NCI-H2227 (cell line): ENCODE data around the gene NIPA2.

Experiments
- DNase-seq: peaks from one replicate; lab custom pipeline; 2025; ENCODE audit not compliant: unreplicated experiment; lab: John Stamatoyannopoulos, UW

The NIPA2 gene

GRCh38 chr15:22874966-22875365, 36.5 kb downstream of the NIPA2 start:
- DNase-seq = no peak

DNA sequence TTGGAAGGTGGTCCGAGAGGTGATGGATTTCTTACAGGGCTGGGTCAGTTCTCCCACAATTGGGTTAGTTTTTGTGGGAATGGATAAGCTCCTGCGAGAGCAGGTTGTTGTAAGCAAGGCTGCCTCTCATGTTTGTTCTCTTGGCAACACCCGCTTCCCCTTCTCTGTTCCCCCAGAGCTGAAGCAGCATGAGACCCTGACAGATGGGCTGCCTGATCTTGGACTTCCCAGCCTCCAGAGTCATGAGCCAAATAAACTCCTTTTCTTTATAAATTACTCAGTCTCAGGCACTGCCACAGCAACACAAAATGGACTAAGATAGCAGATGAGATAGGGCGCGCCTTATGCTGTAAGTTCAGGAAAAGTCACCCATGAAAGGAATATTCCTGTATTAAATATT, 38.7 kb downstream of the NIPA2 start:
- DNase-seq = no peak

GRCh38 chr15:22877607-22878006, 39.1 kb downstream of the NIPA2 start:
- DNase-seq = no peak

DNA sequence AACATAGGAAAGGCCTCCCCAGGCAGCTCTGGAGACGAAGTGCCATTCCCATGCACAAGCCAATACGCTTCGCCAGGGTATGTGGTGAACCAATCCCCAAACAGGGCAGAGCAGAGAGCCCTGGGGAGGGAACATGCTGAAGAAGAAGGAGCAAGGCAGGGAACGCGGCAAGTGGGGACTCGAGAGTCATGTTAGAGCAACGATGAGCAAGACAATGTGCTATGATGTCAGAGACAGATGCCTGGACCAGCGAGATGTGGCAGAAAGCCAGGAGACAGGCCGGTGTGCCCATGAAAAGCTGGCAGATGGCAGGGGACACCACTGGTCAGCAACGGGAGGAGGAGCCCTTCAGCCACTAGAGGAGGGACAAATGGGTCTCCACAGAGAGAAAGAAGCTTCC, 39.6 kb downstream of the NIPA2 start:
- no peak for DNase-seq

DNA sequence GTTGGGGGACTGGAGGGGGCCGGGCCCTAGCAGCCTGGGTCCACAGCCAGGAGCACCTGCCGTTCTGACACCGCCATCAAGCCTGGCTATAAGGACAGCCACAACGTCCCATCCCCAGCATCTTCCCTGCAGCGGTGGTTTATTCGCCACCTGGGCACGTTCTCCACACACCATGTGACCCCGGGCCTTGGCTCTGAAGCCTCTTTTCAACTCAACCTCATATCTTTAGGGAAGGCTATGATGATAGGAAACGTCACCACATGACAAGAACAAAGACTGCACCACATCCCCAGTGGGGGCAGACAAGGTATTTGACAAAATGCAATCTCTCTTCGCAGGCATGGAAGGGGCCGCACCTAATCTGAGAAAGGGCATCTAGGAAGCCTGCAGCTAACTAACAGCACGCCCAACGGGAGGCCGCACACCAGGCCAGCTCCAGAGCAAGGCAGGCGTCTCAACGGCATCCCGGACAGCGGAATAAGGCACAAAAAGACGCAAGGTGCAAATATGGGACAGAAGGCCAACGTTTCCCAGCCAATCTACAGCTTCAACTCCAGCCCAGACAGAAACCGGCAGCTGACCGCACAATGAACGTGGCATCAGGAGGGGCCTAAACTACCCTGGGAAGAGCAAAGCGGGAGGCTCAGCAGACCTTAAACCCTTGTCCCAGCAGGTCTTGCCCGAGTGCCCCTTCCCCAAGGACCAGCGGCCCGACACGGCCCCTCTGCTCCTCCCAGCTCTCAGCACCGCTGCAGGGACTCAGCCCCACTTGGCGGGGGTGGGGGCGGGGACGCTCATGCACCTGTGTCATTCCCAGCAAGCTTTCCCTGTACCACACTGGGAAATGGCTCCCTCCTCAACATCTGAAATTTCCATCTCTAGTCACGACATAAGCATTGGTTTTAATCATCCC, 41.9 kb downstream of the NIPA2 start:
- no peak for DNase-seq

DNA sequence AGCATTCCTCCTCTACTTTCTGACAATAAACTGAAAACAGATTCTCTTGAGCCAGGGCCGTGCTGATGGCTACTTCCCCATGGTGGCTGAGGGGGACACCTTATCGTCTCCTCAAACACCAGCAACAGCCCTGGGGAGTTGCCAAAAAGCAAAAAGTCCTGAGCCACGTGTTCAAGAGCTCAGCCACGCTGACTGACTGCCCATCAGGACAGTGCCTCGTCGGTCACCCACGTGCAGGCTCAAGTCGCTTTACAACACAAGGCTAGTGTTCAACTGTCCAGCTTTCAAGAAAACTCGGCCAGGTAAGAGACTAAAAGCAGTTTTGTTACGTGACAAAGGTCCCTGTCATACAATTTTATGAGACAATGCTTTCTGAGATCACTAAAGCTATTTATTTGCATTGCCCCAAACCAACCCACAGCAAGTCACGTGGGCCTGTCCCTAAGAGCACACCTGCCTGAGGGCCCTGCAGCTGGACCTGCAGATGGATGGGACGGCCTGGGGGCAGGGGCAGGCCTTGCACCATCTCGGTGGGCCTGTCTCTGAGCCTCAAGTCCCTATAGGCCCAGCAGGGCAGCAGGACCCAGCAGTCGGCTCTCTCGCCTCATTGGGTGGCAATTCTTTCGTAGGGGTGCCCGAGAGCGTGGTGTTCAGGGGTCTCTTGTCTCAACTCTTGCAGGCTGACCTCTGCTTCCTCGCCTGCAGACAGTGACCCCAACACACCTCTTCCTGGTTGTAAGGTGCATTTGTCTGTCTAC, 42.7 kb downstream of the NIPA2 start:
- no peak for DNase-seq

- DNase-seq = no peak
Measured at GRCh38 chr15:22881739-22882440, 43.4 kb downstream of the NIPA2 start.

DNA sequence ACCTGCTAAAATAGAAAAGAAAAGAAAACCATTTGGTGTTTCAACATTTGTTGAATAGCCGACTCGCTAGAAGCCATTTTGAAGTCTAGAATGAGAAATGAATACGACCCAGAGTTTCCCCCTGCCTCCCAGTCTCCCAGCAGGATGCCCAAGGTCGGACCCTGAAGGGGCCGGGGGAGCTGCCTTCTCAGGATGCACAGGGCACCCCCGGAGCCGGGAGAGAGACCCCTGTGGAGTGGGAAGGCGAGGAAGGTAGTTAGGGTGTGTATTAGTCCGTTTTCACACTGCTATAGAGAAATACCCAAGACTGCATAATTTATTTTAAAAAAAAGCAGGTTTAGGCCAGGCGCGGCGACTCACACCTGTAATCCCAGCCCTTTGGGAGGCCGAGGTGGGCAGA, 44.7 kb downstream of the NIPA2 start:
- DNase-seq = no peak

DNA sequence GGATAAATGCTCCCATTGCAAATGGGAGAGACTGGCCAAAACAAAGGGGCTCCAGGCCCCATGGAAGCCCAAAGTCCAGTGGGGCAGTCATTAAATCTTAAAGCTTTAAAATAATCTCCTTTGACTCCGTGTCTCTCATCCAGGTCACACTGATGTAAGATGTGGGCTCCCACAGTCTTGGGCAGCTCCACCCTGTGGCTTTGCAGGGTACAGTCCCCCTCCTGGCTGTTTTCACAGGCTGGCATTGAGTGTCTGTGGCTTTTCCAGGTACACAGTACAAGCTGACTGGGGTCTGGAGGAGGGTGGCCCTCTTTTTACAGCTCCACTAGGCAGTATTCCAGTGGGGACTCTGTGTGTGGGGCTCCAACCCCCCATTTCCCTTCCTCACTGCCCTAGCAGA, 45.9 kb downstream of the NIPA2 start:
- no peak for DNase-seq

- no peak for DNase-seq
Measured at GRCh38 chr15:22885120-22885519, 46.7 kb downstream of the NIPA2 start.

GRCh38 chr15:22887157-22887951, 48.9 kb downstream of the NIPA2 start:
- DNase-seq = no peak

DNA sequence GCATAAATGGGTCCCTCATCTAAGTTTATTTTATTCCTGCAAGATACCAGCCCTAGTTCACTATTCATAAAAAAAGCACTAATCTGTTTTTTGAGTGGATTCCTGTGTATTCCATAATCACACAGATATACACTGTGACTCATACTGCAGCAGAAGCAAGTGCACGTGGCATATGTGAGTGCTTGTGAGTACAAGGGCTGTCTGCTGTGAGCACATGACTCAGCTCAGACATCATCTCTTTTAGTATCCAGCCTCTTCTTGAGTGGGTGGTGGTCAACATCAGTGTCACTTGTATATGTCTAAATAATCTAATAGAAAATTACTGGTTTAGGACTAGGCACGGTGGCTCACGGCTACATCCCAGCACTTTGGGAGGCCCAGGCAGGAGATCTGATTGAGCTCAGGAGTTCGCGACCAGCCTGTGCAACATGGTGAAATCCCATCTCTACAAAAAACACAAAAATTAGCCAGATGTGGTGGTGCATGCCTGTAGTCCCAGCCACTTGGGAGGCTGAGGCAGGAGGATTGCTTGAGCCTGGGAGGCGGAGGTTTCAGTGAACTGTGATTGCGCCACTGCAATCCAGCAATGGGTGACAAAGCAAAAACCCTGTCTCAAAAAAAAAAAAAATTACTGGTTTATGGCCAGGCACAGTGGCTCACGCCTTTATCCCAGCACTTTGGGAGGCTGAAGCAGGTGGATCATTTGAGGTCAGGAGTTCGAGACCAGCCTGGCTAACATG, 49.8 kb downstream of the NIPA2 start:
- peak; percentile 1 for DNase-seq

GRCh38 chr15:22889146-22889818, 50.8 kb downstream of the NIPA2 start:
- DNase-seq = no peak

DNA sequence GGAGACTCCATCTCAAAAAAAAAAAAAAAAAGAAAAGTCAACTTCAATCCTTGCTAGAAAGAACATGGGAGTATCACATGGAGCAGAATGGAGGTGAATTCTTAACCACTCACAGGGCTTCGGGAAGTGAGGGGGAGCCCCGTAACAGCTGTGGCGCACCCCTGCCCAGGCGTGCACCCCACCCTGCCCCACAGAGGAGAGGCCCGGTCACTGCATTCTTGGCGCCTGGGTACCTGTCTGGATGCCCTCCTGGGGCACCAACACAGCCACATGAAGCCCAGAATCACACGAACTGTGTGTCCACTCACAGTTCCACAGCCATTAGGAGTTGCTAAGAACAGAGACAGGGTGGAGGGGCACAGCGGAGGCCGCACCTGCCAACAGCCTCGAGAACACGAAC, 51.8 kb downstream of the NIPA2 start:
- no peak for DNase-seq

DNA sequence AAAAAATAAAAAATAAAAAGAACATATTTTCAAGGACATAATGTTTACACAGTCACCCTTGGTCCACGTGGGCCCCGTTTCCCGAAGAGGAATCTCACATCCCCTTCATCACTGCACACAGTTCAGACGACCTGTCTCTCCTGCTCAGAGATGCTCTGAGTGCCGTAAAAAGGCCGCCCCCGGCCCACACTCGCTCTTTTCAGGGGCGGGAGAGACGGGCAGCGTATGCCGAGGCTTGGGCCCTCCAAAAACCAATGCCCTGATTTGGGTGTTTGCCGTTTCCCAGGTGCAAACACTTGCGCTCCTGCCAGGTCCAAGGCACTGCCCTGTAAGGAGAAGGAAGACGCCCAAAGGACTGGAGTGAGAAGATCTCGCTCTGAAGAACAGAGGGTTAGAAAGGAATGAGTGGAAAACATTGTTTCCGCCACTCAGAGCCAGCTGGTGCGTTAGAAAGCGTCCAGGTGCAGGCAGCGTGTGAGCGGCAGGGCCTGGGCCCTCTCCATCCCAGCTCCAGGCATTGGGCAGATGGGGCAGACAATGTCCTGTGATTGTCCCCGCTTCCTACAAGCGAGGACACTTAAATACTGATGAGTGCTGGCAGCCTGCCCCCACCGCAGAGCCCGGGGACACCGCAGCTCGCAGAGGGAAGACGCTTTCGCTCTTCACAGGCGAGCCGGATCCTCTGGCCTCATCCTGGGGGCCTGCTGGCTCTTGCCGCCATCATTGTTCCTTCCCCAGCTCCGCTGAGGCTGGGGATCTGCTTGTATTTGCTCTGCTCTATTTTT, 53.2 kb downstream of the NIPA2 start:
- DNase-seq = no peak

DNA sequence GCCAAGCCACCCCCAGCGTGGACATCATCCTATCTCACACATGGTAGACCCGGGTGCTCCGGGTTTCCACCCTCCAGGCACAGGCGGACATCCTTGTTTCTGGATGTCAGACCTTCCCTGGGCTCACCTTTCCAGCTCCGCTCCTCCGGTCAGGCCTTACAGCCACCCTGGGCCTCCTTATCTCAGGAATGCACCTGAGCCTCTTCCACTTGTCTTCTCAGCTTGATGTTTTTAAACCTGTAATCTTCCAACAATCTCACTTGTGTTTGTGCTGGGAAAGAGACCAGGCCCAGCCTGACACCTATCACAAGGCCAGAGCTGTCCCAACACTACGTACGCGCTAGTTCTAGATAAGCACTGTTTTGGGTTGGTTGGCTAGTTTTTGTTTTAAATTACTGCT, 53.9 kb downstream of the NIPA2 start:
- DNase-seq = no peak

DNA sequence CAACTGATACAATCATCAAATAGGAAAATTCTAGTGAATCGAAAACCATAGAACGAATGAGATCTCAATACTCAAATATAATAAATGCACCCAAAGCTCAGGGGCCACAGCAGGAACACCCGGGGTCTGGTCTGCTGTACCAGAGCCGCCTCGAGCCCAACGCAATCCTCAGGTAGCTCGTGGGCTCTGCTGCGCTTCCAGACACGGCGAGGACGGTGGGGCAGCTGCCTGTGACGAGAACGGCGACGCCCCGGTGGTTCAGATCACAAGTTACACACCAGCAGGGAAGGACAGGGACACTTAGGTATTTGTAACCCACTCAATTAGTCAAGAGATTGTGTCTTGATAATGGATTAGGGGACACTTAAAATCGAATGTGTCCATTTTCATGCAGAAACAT, 54.6 kb downstream of the NIPA2 start:
- no peak for DNase-seq

GRCh38 chr15:22893881-22894280, 55.4 kb downstream of the NIPA2 start:
- no peak for DNase-seq
